IMR-90 (cell line): ENCODE results near the gene RUNX1. TPM values are rescaled to one million over a fixed set of nuclear protein-coding genes. Genes with fewer than 3 reads are reported as not detected.

ENCODE experiments used
- ATAC-seq: fragments of 200-7000 bp; cut with Tn5 transposase; 2 replicates; pipeline ENCODE4 v1.9.1; 2020; ENCODE audit warnings: low read depth, mild to moderate bottlenecking, moderate library complexity
- BruUV-seq: library from RNA; stranded (reverse); fragments of 400-500 nt; replicated peaks from 2 replicates; lab custom pipeline; 2021; lab: Mats Ljungman, UMichigan
- CTCF ChIA-PET: fragments of 300-600 bp; formaldehyde crosslinking; extraction: SDS; loops from one replicate; lab custom pipeline; 2021; ENCODE audit warnings: antibody characterized with exemption; lab: Yijun Ruan, JAX
- POLR2A ChIA-PET: fragments of 300-600 bp; sonication (Branson Sonifier 250); formaldehyde crosslinking; loops from one replicate; lab custom pipeline; 2022; ENCODE audit warnings: antibody characterized with exemption; ENCODE audit not compliant: unreplicated experiment; lab: Charles Lee
- DNase-seq: peaks from one replicate; pipeline ENCODE4 v3.0.0; 2013
- H2AFZ ChIP-seq: replicated peaks from 2 replicates; pipeline ENCODE3; 2013; ENCODE audit warnings: low read length, mild to moderate bottlenecking; ENCODE audit not compliant: poor library complexity
- H2AK5ac ChIP-seq: 2 replicates; pipeline ENCODE4 v1.6.1; 2013; ENCODE audit warnings: low read depth, low read length, inconsistent platforms
- H2AK9ac ChIP-seq: replicated peaks from 2 replicates; pipeline ENCODE3; 2013; ENCODE audit warnings: mild to moderate bottlenecking, low read depth, low read length, moderate library complexity; ENCODE audit not compliant: poor library complexity
- H2BK120ac ChIP-seq: 2 replicates; pipeline ENCODE4 v1.6.1; 2013; ENCODE audit warnings: low read depth, low read length, inconsistent platforms
- H2BK15ac ChIP-seq: 3 replicates; pipeline ENCODE4 v1.6.1; 2013; ENCODE audit warnings: low read depth, low read length, inconsistent platforms
- H2BK20ac ChIP-seq: 2 replicates; pipeline ENCODE4 v1.6.1; 2013; ENCODE audit warnings: low read depth, mild to moderate bottlenecking, inconsistent platforms, low read length, moderate library complexity
- H2BK5ac ChIP-seq: 2 replicates; pipeline ENCODE4 v1.6.1; 2013; ENCODE audit warnings: mild to moderate bottlenecking, low read depth, low read length, inconsistent platforms; ENCODE audit not compliant: poor library complexity, severe bottlenecking
- H3K14ac ChIP-seq: replicated peaks from 2 replicates; pipeline ENCODE4 v1.6.1; 2013; ENCODE audit warnings: low read depth, low read length, inconsistent platforms
- H3K18ac ChIP-seq: 2 replicates; pipeline ENCODE4 v1.6.1; 2013; ENCODE audit warnings: low read depth, low read length, control low read depth
- H3K23ac ChIP-seq: 2 replicates; pipeline ENCODE4 v1.6.1; 2013; ENCODE audit warnings: low read depth, low read length, inconsistent platforms
- H3K27ac ChIP-seq: 2 replicates; pipeline ENCODE4 v1.5.1; 2013; ENCODE audit warnings: mild to moderate bottlenecking, control low read depth, low read length; ENCODE audit not compliant: insufficient read depth
- H3K27me3 ChIP-seq: 2 replicates; pipeline ENCODE4 v1.6.1; 2013; ENCODE audit warnings: low read length; ENCODE audit not compliant: control insufficient read depth, insufficient read depth
- H3K36me3 ChIP-seq: 2 replicates; pipeline ENCODE4 v1.6.1; 2013; ENCODE audit warnings: low read length, mixed read lengths; ENCODE audit not compliant: control insufficient read depth, insufficient read depth
- H3K4ac ChIP-seq: 2 replicates; pipeline ENCODE4 v1.6.1; 2013; ENCODE audit warnings: low read depth, low read length, inconsistent platforms
- H3K4me1 ChIP-seq: 2 replicates; pipeline ENCODE4 v1.6.1; 2013; ENCODE audit warnings: low read length, mixed read lengths; ENCODE audit not compliant: control insufficient read depth, insufficient read depth
- H3K4me2 ChIP-seq: 2 replicates; pipeline ENCODE4 v1.6.1; 2013; ENCODE audit warnings: low read depth, mild to moderate bottlenecking, control low read depth, low read length, moderate library complexity
- H3K4me3 ChIP-seq: 2 replicates; pipeline ENCODE4 v1.5.1; 2013; ENCODE audit warnings: low read depth, mild to moderate bottlenecking, control low read depth, low read length, moderate library complexity; ENCODE audit not compliant: insufficient read depth
- H3K56ac ChIP-seq: 2 replicates; pipeline ENCODE4 v1.6.1; 2013; ENCODE audit warnings: low read length, inconsistent platforms; ENCODE audit not compliant: insufficient read depth; ENCODE audit errors: extremely low read depth
- H3K79me1 ChIP-seq, 2 experiments: 2 replicates each; pipeline ENCODE4 v1.6.1; 2013; ENCODE audit warnings: low read length in 2 of 2, inconsistent platforms in 1 of 2, low read depth in 1 of 2
- H3K9ac ChIP-seq: 2 replicates; pipeline ENCODE4 v1.6.1; 2013; ENCODE audit warnings: low read depth, low read length, control low read depth
- H3K9me1 ChIP-seq: 2 replicates; pipeline ENCODE4 v1.6.1; 2013; ENCODE audit warnings: low read length, inconsistent platforms; ENCODE audit not compliant: insufficient read depth
- H3K9me3 ChIP-seq: 2 replicates; pipeline ENCODE4 v1.6.1; 2013; ENCODE audit warnings: low read length; ENCODE audit not compliant: control insufficient read depth, insufficient read depth
- H4K20me1 ChIP-seq: 2 replicates; pipeline ENCODE4 v1.6.1; 2013; ENCODE audit warnings: low read length, inconsistent platforms; ENCODE audit not compliant: insufficient read depth
- H4K5ac ChIP-seq: 2 replicates; pipeline ENCODE4 v1.6.1; 2013; ENCODE audit warnings: mild to moderate bottlenecking, low read depth, low read length, control low read depth
- H4K8ac ChIP-seq, 2 experiments: 2 replicates each; pipeline ENCODE4 v1.6.1; 2013; ENCODE audit warnings: low read depth in 2 of 2, low read length in 2 of 2, control low read depth in 1 of 2, inconsistent platforms in 1 of 2
- H4K91ac ChIP-seq: 2 replicates; pipeline ENCODE4 v1.6.1; 2013; ENCODE audit warnings: low read depth, low read length, inconsistent platforms; ENCODE audit not compliant: insufficient read depth
- BHLHE40 ChIP-seq: fragments of 150-350 bp; IDR thresholded peaks from 2 replicates; pipeline ENCODE4 v1.6.1; 2016; ENCODE audit warnings: mild to moderate bottlenecking, low read depth, low read length
- FOS ChIP-seq: fragments of 150-350 bp; IDR thresholded peaks from 2 replicates; pipeline ENCODE4 v1.6.1; 2016; ENCODE audit warnings: low read depth, low read length
- MAZ ChIP-seq: IDR thresholded peaks from 2 replicates; pipeline ENCODE4 v1.6.1; 2012; ENCODE audit warnings: low read depth, mild to moderate bottlenecking, low read length, improper control_type of control experiment, moderate library complexity, borderline replicate concordance
- WGBS, 2 experiments: methylation state at CpG; one replicate each; pipeline versions ENCODE4 v1.1.5 to v1.1.7; 2013; ENCODE audit warnings: missing lambda C conversion rate in 2 of 2; ENCODE audit not compliant: insufficient read length in 1 of 2; ENCODE audit errors: extremely low coverage in 2 of 2; 5-methylcytosine and 5-hydroxymethylcytosine counted together
- dilution Hi-C: fragments of 300-500 bp; cut with HindIII; formaldehyde crosslinking; loops from one replicate; pipeline ENCODE4 v1.14.3; 2018; ENCODE audit warnings: low sequenced_read_pairs; ENCODE audit not compliant: unreplicated experiment
- in situ Hi-C: fragments of 300-500 bp; cut with MboI; formaldehyde crosslinking; loops from 3 replicates; pipeline ENCODE4 v1.14.3; 2019; ENCODE audit warnings: low sequenced_read_pairs, inconsistent platforms, mixed read lengths
- intact Hi-C: fragments of 100-400 bp; cut with micrococcal nuclease; formaldehyde crosslinking; loops from 2 replicates; pipeline ENCODE4 v1.10.0; 2022
- polyA plus RNA-seq, 3 experiments: library from polyadenylated mRNA; depleted of rRNA; stranded (reverse); fragments of >200 nt; gene quantifications; 2 replicates each; pipeline ENCODE4 v1.2.3, GENCODE V29; 2012; ENCODE audit warnings: low replicate concordance in 1 of 3
- total RNA-seq: library from RNA; depleted of rRNA; stranded (reverse); fragments of >200 nt; gene quantifications from 2 replicates; pipeline ENCODE4 v1.2.3, GENCODE V29; 2012

Gene RUNX1
- total and polyA plus RNA-seq, 2 of the 4 experiments (the other 2 are of a cell fraction), result 34.5 to 56.5 TPM

DNA sequence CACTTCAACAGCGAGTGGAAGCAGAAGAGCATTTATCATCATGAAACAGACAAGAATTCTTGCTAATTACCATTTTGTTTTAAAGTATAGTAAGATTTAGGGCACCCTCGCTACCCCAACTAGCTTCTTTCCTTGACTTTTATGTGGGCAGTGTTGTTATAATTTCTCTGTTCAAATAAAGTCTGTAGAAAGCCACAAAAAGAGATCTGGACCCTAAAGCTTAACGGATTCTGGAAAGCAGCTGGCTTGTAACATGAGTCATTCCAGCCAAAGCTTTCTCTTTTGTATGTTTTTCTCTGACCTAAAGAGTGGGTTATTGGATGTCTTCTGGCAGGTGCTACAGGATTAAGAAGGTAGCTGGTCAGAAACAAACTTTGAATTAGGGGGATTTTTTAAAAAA is 37.4 kb downstream of the RUNX1 start:
- in situ Hi-C loops, result no loop called here
- Histone ChIP-seq H2AK5ac (no peak overlapping the region; the same call in 1 of the 2 replicates), H3K9ac (no peak overlapping the region), H3K4me2 (peak overlapping the region; percentile 43; the same call in 1 of the 2 replicates), H3K14ac (no peak overlapping the region), H4K5ac (no peak overlapping the region), H3K4me3 (no peak overlapping the region), H2AK9ac (no peak overlapping the region), H3K27ac (no peak overlapping the region), H3K4ac (peak overlapping the region; percentile 35; the same call in 1 of the 2 replicates), H3K79me1 (0 out of 4 replicates have a peak, but pooled peaks cover 0 to 9% of the 10 kb centered on the region in 2 experiments), H3K9me1 (peaks cover 4% of the 10 kb centered on the region), H3K18ac (no peak overlapping the region), H3K27me3 (no peaks in the 10 kb centered on the region), H3K56ac (no peak overlapping the region), H3K36me3 (no peaks in the 10 kb centered on the region), H3K23ac (no peak overlapping the region; the same call in 1 of the 2 replicates), H2BK15ac (peak overlapping the region; percentile 23; the same call in 1 of the 3 replicates), H4K20me1 (no peaks in the 10 kb centered on the region), H3K9me3 (no peaks in the 10 kb centered on the region), H2AFZ (no peak overlapping the region), H3K4me1 (peaks cover 3% of the 10 kb centered on the region), H4K91ac (no peak overlapping the region), H2BK20ac (peak overlapping the region; percentile 11; the same call in 1 of the 2 replicates), H2BK5ac (no peak overlapping the region), H4K8ac (no peak overlapping the region), H2BK120ac (peak overlapping the region; percentile 60)
- BruUV-seq, result no TSS peak
- ChIA-PET CTCF (no interaction called here), POLR2A (no interaction called here)
- DNase-seq, result peak; percentile 70
- TF ChIP-seq MAZ, result no peak
- no peak for TF ChIP-seq BHLHE40
- 0 out of 2 replicates have a peak, but pooled peaks have one; percentile 27 for TF ChIP-seq FOS
- WGBS, 2 experiments, result no CpG with 5 or more reads among the region's 3 CpGs
- intact Hi-C loops, result no loop called here
- dilution Hi-C loops, result no loop called here
- peak; percentile 75 for ATAC-seq
